ENCODE measurements around the gene PHTF2. TPM values are rescaled to one million over a fixed set of nuclear protein-coding genes. Genes with fewer than 3 reads are reported as not detected.

Gene PHTF2
- total and polyA plus RNA-seq, 12 donors, result 4.3 to 24.3 (median 9.9) TPM

DNA sequence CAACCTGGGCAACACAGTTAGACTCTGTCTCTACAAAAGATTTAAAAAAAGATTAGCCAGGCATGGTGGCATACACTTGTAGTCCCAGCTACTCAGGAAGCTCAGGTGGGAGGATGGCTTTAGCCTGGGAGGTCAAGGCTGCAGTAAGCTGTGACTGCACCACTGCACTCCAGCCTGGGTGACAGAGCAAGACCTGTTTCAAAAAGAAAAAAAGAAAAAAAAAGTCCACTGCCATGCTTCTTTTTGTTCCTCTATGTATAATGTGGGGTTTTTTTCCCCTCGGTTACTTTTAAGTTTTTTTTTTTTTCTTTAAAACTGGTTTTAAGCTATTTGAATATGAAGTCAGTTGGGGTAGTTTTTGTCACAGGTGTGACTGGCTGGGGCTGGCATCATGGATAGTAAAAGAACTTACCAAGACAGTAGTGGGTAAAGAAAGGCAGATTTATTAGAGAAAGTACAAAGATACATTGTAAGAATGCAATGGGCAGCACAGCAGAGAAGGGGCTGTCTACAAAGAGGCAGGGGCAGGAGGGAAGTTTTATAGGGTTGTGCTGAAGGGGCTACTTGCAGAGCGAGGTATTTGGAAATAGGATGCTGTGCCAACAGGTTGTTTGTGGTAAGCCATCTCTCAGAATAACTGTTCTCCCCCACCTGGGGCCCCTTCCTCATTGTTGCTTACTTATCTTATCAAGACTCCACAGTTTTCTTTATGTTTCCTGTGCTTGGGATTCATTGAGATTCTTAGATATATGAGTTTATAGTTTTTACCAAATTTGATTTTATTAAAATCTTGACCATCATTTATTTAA lies 177.3 kb downstream of the PHTF2 start:
- WGBS, 4 donors, result 80 to 88% (median 81%) methylated on average over 2 of the region's 2 CpGs
- intact Hi-C loops (cut with DNase I), result no loop called here
- Histone ChIP-seq H3K4me3 (no peak overlapping the region), H3K9me3 (replicated peaks in 1 of 3) (no peaks in the 10 kb centered on the region), H3K36me3 (replicated peaks in 1 of 2) (no peaks in the 10 kb centered on the region), H3K27ac (no peak overlapping the region), H3K4me1 (replicated peaks in 1 of 2) (no peaks in the 10 kb centered on the region), H3K27me3 (no peaks in the 10 kb centered on the region)
- DNase-seq, result no peak
- TF ChIP-seq, protein P1, sequence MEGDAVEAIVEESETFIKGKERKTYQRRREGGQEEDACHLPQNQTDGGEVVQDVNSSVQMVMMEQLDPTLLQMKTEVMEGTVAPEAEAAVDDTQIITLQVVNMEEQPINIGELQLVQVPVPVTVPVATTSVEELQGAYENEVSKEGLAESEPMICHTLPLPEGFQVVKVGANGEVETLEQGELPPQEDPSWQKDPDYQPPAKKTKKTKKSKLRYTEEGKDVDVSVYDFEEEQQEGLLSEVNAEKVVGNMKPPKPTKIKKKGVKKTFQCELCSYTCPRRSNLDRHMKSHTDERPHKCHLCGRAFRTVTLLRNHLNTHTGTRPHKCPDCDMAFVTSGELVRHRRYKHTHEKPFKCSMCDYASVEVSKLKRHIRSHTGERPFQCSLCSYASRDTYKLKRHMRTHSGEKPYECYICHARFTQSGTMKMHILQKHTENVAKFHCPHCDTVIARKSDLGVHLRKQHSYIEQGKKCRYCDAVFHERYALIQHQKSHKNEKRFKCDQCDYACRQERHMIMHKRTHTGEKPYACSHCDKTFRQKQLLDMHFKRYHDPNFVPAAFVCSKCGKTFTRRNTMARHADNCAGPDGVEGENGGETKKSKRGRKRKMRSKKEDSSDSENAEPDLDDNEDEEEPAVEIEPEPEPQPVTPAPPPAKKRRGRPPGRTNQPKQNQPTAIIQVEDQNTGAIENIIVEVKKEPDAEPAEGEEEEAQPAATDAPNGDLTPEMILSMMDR (IDR thresholded peaks at IDR 0.05), result no peak
- no peak for TF ChIP-seq POLR2A (IDR thresholded peaks at IDR 0.05)

DNA sequence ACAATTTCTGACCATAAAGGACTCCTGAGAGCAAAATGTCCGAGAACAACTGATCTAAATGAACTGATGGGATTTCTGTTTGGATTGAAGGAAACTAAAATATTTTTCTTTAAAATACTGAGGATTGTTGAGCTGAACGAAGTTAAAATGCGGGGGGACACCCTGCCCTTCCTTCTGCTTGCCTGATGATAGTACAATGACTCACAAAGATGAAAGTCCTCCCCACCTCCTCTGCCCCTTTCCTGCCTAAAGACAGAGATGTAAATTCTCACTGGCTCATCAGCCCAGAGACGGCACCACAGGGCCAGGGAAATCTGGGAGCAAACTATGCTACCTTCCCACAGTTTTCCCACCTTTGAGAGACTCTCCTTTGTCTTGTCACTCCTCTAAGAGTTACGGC lies 180.6 kb downstream of the PHTF2 start:
- TF ChIP-seq, protein P1 (IDR thresholded peaks at IDR 0.05), result no peak
- no peak for TF ChIP-seq POLR2A (IDR thresholded peaks at IDR 0.05)
- 64 to 86% (median 78%) methylated on average over 5 of the region's 5 CpGs for WGBS, 4 donors
- Histone ChIP-seq H3K9me3 (replicated peaks in 1 of 3) (no peaks in the 10 kb centered on the region), H3K4me3 (no peak overlapping the region), H3K27me3 (no peaks in the 10 kb centered on the region), H3K36me3 (replicated peaks in 1 of 2) (no peaks in the 10 kb centered on the region), H3K27ac (no peak overlapping the region), H3K4me1 (replicated peaks in 1 of 2) (no peaks in the 10 kb centered on the region)
- no peak for DNase-seq
- intact Hi-C loops (cut with DNase I), result no loop called here

DNA sequence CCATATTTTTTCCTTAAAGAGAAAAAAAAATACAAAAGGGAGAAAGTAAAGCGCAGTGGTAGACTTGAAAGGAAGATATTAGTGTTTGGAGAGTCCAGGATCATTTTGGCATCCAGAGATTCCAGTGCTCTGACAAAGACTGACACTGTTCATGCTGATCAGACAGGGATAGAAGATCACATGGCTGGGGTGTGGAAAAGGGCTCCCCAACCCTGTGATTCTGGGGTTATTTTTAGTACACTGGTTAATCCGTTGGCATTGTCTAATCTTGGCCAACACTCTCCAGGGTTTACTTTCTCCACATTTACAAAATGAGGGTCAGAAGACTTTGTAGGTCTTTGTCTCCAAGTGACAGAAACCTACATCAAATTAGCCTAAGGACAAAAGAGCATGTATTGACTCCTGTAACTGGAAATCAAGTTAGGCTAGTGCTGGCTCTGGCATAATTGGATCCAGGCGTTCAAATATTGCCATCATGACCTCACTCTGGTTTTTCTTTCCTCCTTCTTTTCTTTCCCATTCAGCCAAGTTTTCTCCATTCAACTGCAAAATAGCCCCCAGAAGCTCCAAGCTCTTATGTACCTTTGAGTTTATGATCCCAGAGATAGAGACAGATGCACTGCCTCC lies 181.6 kb downstream of the PHTF2 start:
- Histone ChIP-seq H3K9me3 (replicated peaks in 1 of 3) (no peaks in the 10 kb centered on the region), H3K4me1 (replicated peaks in 1 of 2) (no peaks in the 10 kb centered on the region), H3K27me3 (no peaks in the 10 kb centered on the region), H3K36me3 (replicated peaks in 1 of 2) (no peaks in the 10 kb centered on the region), H3K27ac (no peak overlapping the region), H3K4me3 (no peak overlapping the region)
- intact Hi-C loops (cut with DNase I), result no loop called here
- WGBS, 4 donors, result 57 to 82% (median 73%) methylated on average over 3 of the region's 3 CpGs
- no peak for TF ChIP-seq POLR2A (IDR thresholded peaks at IDR 0.05)
- TF ChIP-seq, protein P1 (IDR thresholded peaks at IDR 0.05), result no peak
- DNase-seq, result no peak

DNA sequence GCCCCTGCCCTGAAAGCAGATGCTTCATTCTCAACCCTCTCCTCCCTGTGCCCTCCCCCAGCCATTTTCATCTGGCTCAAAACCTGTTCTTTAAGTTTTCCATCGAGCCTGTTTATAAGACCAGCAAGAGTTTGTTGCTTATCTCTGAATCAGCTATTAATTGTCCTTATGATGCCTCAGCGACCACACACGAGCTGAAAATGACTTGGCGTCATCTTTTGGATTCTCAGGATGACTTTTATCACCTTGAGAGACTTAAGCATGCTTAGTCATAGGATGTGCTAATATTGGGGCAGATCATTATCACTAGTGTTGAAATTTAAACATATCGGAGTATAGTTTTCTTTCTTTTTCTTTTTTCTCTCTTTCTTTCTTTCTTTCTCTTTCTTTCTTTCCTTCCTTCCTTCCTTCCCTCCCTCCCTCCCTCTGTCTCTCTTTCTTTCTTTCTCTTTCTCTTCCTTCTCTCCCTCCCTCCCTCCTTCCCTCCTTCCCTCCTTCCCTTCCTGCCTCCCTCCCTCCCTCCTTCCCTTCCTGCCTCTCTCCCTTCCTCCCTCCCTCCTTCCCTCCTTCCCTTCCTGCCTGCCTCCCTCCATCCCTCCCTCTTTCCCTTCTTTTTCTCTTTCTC lies 184.5 kb downstream of the PHTF2 start:
- Histone ChIP-seq H3K27me3 (no peaks in the 10 kb centered on the region), H3K9me3 (replicated peaks in 1 of 3) (no peaks in the 10 kb centered on the region), H3K27ac (no peak overlapping the region), H3K4me1 (replicated peaks in 1 of 2) (no peaks in the 10 kb centered on the region), H3K4me3 (no peak overlapping the region), H3K36me3 (replicated peaks in 1 of 2) (no peaks in the 10 kb centered on the region)
- TF ChIP-seq POLR2A (IDR thresholded peaks at IDR 0.05), result no peak
- DNase-seq, result no peak
- WGBS, 4 donors, result 77 to 85% (median 80%) methylated on average over 5 of the region's 5 CpGs
- intact Hi-C loops (cut with DNase I), result no loop called here
